Cardiac muscle cell (in vitro differentiated cells and primary cell): ENCODE measurements around the gene ATXN1. TPM values are rescaled to one million over a fixed set of nuclear protein-coding genes. Genes with fewer than 3 reads are reported as not detected.

Experiments used
- DNase-seq, 2 donors: peaks; one replicate each; pipeline versions ENCODE4 v3.0.0 to v3.0.0-alpha.2; 2010 to 2017; ENCODE audit warnings: low read depth in 1 of 2, low spot score in 1 of 2
- H3K27ac ChIP-seq: fragments of 200-600 bp; sonication (generic); 2 replicates; pipeline ENCODE4 v1.5.1; 2016
- H3K27me3 ChIP-seq: fragments of 200-600 bp; sonication (generic); 2 replicates; pipeline ENCODE4 v1.6.0; 2016; ENCODE audit warnings: control low read depth
- H3K36me3 ChIP-seq: fragments of 200-600 bp; sonication (generic); 2 replicates; pipeline ENCODE4 v1.5.1; 2016; ENCODE audit warnings: control low read depth
- H3K4me1 ChIP-seq: fragments of 200-600 bp; sonication (generic); 2 replicates; pipeline ENCODE4 v1.8.1; 2017; ENCODE audit warnings: low read depth, mild to moderate bottlenecking, mixed run types
- H3K4me3 ChIP-seq: fragments of 200-600 bp; sonication (generic); 2 replicates; pipeline ENCODE4 v1.5.1; 2016; ENCODE audit warnings: mild to moderate bottlenecking
- H3K9me3 ChIP-seq: fragments of 200-600 bp; sonication (generic); 2 replicates; pipeline ENCODE4 v1.5.1; 2017; ENCODE audit warnings: low read depth, mild to moderate bottlenecking, control low read depth
- polyA plus RNA-seq: library from polyadenylated mRNA; unstranded; fragments of >200 nt; fragmentation: Nextera tagmentation; extraction: Ambion mirVana; gene quantifications from 2 replicates; pipeline ENCODE4 v1.2.1, GENCODE V29; 2016
- total RNA-seq: library from RNA; depleted of rRNA; stranded (reverse); fragments of >200 nt; gene quantifications from 2 replicates; pipeline ENCODE4 v1.2.3, GENCODE V29; 2016
- TF ChIP-seq, protein P1 (sequence below): IDR thresholded peaks from 2 replicates; pipeline ENCODE4 v1.5.1; 2012; ENCODE audit warnings: low read depth, mild to moderate bottlenecking, low read length

Gene ATXN1
- total and polyA plus RNA-seq, 2 experiments from 2014 or later, result 15.1 to 37.4 TPM

DNA sequence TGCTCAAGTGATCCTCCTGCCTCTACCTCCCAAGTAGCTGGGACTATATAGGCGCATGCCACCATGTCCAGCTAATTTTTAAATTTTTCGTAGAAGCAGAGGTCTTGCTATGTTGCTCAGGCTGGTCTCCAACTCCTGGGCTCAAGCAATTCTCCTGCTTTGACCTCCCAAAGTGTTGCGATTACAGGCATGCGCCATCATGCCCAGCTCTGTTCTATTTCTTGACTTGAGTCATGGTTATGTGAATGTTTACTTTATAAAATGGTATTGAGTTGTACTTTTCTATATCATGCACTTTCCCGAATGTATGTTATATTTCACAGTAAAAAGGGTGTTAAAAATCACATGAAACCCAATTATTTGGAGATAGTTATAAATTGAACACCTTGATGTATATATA, 17.3 kb upstream of the ATXN1 start:
- H3K4me1 ChIP-seq, result peaks cover 12% of the 10 kb centered on the region
- H3K27me3 ChIP-seq, result no peaks in the 10 kb centered on the region
- H3K27ac ChIP-seq, result no peak overlapping the region
- no peak for DNase-seq
- TF ChIP-seq, protein P1, sequence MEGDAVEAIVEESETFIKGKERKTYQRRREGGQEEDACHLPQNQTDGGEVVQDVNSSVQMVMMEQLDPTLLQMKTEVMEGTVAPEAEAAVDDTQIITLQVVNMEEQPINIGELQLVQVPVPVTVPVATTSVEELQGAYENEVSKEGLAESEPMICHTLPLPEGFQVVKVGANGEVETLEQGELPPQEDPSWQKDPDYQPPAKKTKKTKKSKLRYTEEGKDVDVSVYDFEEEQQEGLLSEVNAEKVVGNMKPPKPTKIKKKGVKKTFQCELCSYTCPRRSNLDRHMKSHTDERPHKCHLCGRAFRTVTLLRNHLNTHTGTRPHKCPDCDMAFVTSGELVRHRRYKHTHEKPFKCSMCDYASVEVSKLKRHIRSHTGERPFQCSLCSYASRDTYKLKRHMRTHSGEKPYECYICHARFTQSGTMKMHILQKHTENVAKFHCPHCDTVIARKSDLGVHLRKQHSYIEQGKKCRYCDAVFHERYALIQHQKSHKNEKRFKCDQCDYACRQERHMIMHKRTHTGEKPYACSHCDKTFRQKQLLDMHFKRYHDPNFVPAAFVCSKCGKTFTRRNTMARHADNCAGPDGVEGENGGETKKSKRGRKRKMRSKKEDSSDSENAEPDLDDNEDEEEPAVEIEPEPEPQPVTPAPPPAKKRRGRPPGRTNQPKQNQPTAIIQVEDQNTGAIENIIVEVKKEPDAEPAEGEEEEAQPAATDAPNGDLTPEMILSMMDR, result no peak
- H3K36me3 ChIP-seq, result no peaks in the 10 kb centered on the region
- H3K4me3 ChIP-seq, result no peak overlapping the region
- no peaks in the 10 kb centered on the region for H3K9me3 ChIP-seq

DNA sequence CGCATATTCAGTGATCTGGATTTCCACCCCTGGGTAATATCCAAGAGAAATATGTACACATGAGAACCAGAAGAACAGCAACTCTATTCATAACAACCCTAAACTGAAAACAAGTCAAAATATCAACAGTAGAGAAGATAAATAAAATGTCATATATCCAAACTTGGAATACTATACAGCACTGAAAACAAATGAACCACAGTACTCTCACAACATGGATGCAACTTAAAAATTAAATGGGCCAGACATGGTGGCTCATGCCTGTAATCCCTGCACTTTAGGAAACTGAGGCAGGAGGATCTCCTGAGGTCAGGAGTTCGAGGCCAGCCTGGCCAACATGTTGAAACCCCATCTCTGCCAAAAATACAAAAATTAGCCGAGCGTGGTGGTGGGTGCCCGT, 16.5 kb upstream of the ATXN1 start:
- peaks cover 12% of the 10 kb centered on the region for H3K4me1 ChIP-seq
- no peaks in the 10 kb centered on the region for H3K9me3 ChIP-seq
- H3K27me3 ChIP-seq, result no peaks in the 10 kb centered on the region
- TF ChIP-seq, protein P1, result no peak
- DNase-seq, result no peak
- H3K27ac ChIP-seq, result no peak overlapping the region
- H3K36me3 ChIP-seq, result no peaks in the 10 kb centered on the region
- no peak overlapping the region for H3K4me3 ChIP-seq

DNA sequence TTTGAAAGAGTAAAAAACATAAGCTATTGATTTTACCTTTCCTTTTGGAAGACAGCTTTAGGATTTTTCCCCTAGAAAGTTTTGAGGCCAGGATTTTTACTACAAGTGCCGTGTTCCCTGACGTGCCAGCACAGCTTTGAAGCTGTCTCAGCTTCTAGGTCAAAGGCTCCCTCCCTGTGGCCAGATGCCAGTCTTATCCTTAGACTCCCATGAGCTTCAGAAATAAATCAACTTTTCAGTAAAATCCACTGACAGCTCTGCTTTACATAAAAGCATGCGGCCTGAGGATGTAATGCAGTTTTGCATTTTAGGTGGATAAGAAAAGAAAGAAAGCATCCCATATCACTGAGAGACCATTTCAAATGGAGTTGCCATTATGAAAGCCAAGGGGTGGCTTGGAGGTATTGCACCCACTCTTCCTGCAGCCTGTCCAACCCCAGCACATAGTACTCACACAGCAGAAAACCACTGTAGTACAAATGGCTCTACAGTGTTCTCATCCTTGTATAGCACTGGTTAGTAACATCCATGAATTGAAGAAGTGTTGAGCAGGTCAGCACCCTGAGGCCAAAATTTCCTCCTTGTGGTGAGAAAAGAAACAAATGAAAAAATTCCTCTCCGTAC, 15.2 kb upstream of the ATXN1 start:
- no peaks in the 10 kb centered on the region for H3K27me3 ChIP-seq
- H3K4me3 ChIP-seq, result no peak overlapping the region
- peaks cover 7% of the 10 kb centered on the region for H3K4me1 ChIP-seq
- DNase-seq, result peak in 1 of 2 donors; percentile 30
- TF ChIP-seq, protein P1, result no peak
- H3K36me3 ChIP-seq, result no peaks in the 10 kb centered on the region
- H3K27ac ChIP-seq, result no peak overlapping the region
- no peaks in the 10 kb centered on the region for H3K9me3 ChIP-seq

DNA sequence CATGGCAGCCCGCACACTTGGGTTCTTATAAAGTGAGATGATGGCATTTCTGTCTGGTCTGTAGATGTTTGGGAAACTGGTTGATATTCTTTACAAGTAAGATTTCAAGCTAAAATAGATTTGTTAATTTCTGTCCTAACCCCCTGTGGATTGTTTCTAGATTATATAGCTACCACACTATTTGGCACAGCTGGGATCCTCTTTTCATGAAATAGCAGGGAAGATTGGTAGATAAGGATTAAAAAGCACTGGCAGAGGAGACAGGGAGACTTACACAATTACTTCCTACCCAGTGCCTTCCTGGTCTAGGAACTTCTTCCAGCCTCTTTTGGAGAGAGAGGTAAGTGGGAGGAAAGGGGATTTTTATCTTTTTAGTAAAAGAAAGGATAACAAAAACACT, 13.2 kb upstream of the ATXN1 start:
- Histone ChIP-seq H3K4me1 (peaks cover under 1% of the 10 kb centered on the region), H3K27ac (no peak overlapping the region), H3K4me3 (no peak overlapping the region), H3K36me3 (no peaks in the 10 kb centered on the region), H3K27me3 (no peaks in the 10 kb centered on the region), H3K9me3 (no peaks in the 10 kb centered on the region)
- DNase-seq, result no peak
- TF ChIP-seq, protein P1, result no peak

DNA sequence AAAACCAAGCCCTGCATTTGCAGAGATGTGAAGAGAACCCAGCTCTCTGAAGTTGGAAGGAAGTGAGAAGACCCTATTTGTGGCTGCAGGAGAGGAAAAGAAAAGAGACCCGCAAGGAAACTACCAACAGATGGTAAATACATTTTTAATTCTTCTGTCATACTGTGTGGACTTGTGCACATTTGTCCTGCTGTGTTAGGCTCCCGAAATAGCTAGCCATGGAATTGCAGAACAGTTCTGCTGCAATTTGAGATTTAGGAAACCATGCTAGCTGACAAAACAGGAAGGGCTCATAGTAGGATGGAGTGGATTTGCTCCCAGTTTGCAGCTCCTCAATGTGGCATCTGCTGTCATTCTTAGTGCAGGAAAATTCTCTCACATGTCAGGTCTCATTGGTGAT, 12.1 kb upstream of the ATXN1 start:
- no peaks in the 10 kb centered on the region for H3K36me3 ChIP-seq
- H3K9me3 ChIP-seq, result no peaks in the 10 kb centered on the region
- no peak overlapping the region for H3K27ac ChIP-seq
- DNase-seq, result no peak
- peaks cover 12% of the 10 kb centered on the region for H3K4me1 ChIP-seq
- H3K4me3 ChIP-seq, result no peak overlapping the region
- H3K27me3 ChIP-seq, result no peaks in the 10 kb centered on the region
- TF ChIP-seq, protein P1, result no peak
